HL-60/S4 (cell line): ENCODE results near the gene CFAP65.

Experiments used
- in situ Hi-C: fragments of 300-500 bp; cut with MboI; formaldehyde crosslinking; loops from 2 replicates; pipeline ENCODE4 v1.14.3; 2022; ENCODE audit warnings: low sequenced_read_pairs

Gene CFAP65

DNA sequence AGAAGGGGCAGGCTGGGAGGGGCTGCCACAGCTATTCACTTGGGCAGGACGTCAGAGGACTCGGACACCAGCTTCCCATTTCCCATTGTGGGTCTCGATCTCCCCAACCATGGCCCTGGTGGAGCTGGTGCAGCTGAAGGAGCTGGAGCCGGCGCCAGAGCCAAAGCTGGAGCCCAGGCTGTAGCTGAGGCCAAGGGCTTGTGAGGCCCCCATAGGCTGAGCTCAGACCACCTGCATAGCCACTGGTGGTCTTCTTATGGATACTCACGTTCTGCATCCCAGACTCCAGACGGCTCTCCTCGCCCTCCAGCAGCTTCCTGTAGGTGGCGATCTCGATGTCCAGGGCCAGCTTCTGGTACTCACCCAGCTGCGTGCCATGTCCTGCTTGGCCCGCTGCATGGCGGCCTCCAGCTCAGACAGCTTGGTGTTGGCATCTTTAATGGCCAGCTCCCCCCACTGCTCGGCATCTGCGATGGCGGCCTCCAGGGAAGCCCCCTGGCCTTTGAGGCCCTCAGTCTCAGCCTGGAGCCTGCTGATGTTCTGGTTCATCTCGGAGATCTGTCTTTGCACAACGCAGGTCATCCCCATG lies 87.9 kb downstream of the CFAP65 start:
- in situ Hi-C loops, result no loop called here
